HG02763 (cell line): Measurements from ENCODE around the gene TINAGL1.

Source experiments
- ATAC-seq: cut with Tn5 transposase; IDR thresholded peaks from one replicate; pipeline ENCODE4 v1.9.1; 2021; ENCODE audit warnings: mild to moderate bottlenecking, moderate library complexity; ENCODE audit not compliant: unreplicated experiment

The TINAGL1 gene

DNA sequence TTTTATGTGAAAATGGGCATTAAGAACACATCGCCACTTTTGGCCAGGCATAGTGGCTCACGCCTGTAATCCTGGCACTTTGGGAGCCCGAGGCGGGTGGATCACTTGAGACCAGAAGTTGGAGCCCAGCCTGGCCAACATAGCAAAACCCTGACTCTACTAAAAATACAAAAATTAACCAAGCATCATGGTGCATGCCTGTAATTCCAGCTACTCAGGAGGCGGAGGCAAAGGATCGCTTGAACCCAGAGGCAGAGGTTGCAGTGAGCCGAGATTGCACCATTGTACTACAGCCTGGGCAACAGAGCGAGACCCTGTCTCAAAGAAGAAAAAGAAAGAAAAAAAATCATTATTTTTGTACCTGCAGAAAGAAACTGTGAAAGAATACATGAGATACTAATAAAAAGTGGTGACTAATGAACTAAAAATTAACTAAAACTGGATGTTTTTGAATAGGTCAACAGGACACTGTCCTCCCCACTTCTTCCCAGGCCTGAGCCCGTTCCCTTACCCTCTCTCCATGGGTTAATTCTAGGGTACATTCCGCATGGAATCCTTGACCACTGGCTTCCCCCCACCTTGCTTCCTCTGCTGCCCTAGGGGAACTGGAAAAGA, 8.3 kb upstream of the TINAGL1 start:
- no peak for ATAC-seq

DNA sequence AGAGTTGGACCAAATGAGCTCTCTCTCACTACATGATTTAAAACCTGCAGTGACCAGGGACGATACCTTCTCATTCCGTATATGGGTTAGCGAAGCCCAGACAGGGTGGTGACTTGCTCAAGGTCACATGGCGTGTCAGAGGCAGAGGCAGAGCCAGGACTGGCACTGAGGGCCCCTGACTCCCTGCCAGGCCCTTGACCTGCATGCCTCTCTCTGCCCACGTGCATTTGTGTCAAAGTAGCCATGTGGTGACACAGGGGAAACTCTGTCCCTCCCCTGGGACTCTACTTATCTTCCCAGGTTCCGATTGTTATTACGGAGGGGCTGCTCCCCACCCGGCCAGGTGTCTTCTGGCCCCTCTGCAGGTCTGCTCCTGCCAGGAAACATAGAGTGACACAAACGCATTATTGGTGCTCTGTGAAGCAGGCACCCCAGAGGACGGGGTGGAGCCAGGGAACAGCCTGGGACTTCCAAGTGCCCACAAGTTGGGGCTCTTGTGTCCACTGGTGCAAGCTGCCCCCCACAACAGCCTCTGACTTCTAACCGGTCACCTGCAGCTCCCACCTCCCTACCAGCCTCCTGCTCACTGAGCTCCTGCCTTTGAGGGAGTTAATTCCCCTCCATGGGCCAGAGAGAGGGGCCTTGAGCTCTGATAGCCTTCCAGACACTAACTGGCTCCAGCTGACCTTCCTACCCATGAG, 7.3 kb upstream of the TINAGL1 start:
- ATAC-seq = no peak

GRCh38 chr1:31569596-31570173, 6.6 kb upstream of the TINAGL1 start:
- ATAC-seq = no peak

- ATAC-seq = no peak
Measured at GRCh38 chr1:31570228-31570627, 6.1 kb upstream of the TINAGL1 start.

DNA sequence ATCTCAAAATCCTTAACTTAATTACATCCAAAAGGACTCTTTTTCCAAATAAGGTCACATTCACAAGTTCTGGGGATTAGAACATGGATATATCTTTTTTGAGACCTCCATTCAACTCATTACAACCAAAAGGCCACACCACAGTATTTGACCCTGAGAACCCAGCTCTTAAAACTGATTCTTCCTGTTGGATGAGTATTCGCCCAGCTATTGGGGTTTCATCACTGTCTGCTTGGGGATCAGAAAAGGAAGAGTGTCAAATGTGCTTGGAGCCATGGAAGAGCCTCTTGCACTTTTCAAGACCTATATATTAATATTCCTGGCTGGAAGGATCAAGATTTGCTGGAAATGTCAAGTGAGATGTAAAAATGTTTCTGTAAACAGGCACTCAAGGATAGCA, 5.4 kb upstream of the TINAGL1 start:
- ATAC-seq = no peak

DNA sequence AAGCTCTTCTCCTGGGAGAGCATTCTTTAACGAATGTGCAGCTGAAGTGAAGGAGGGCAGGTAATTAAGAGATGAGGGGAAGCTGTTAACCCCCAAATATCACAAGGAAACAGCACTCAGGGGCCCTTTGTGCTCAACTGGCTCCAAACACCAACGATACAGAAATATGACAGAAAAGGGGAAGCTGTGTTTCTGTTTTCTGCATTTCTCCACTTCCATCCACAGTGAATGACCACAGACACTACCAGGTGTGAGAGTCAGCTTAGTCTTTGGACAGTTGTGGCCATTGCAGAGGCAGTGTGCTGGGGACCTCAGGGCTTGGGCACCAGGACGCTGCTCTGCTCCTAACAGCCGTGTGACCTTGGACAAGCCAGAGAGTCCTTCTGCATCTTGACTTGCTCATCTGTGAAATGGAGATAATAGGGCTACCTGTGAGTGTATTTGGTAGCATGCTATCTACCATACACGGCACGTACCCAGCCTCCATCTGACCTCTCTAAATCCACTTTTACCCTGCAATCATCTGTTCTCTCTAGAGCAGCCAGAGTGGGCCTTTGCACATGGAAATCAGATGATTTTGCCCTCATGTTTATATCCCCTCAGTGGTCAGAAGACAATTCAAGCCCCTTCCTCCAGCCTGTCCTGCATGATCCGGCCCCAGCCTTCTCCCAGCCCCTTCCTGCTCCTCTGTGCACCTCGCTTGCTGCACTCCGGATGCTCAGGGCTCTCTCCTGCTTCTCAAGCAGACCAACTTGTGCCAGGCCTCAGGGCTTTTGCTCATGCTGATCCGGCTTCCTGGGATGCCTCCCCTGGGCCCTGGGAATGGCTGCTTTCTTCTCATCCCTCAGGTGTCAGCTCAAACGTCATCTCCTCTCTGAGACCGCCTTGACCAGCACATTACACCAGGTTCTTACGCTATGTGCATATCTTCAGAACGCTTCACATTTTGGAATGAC, 4.7 kb upstream of the TINAGL1 start:
- ATAC-seq = no peak

DNA sequence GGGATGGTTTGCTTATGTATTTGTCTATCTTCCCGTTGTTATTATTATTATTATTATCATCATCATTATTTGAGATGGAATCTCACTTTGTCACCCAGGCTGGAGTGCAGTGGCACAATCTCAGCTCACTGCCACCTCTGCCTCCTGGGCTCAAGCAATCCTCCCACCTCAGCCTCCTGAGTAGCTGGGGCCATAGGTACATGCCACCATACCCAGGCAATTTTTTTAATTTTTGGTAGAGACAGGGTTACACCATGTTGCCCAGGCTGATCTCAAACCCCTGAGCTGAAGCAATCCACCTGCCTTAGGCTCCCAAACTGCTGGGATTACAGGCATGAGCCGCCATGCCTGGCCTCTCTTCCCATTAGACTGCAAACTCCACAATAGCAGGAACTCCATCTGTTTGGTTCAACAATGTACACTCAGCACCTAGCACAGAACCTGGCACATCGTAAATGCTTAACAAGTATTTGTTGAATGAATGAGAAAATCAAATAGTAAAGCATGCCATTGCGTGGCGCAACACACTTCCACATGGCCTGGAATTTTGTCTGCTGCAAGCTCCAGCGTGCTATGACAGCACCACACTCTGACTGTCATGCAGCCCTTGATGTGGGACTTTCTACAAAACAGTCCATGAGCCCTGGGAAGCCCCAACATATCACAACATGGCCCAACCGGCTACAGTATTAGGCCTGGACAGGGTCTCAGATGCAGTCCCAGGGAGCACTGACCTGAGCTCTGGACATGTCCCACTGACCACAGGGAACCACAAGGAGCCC, 3.8 kb upstream of the TINAGL1 start:
- no peak for ATAC-seq

GRCh38 chr1:31573261-31573660, 3.1 kb upstream of the TINAGL1 start:
- no peak for ATAC-seq

- no peak for ATAC-seq
Measured at GRCh38 chr1:31574749-31575368, 1.5 kb upstream of the TINAGL1 start.

- ATAC-seq = no peak
Measured at GRCh38 chr1:31575369-31576140, 760 bp upstream of the TINAGL1 start.

- ATAC-seq = no peak
Measured at GRCh38 chr1:31576743-31577455, 584 bp downstream of the TINAGL1 start.

- no peak for ATAC-seq
Measured at GRCh38 chr1:31577515-31578192, 1.3 kb downstream of the TINAGL1 start.

DNA sequence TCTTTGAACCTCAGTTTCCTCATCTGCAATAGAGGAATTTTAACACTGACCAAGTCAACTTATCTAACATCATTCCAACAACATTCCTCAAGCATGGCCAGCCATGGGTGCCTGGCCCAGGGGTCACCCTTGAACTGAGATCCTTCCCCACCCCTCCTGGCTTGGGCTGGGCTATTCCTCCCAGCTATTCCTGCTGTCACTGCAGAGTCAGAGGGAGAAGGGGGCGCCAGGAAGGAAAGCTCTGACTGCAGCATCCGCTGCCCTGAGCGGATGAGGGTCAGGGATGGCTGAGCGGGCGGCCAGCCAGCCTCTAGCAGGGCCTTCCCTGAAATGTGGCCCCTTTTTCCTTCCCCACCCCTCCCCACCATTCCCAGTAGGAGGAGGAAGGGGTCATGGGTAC, 3.1 kb downstream of the TINAGL1 start:
- ATAC-seq = no peak

DNA sequence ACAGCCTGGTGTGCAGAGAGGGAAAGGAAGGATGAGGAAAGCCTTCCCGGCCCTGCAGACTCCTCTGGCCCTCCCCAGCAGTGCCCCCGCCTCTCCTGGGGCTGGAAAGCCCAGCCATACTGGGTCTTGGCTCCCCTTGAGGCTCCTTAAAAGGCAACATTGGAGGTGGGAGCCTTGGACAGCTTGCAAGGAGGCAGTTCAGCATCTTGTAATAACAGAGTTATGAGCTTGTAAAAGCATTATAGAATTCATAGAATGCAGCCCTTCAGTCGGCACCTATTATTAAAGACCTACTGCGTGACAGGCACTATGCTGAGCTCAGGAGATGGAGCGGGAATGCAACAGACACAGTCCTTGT, 4.2 kb downstream of the TINAGL1 start:
- no peak for ATAC-seq

DNA sequence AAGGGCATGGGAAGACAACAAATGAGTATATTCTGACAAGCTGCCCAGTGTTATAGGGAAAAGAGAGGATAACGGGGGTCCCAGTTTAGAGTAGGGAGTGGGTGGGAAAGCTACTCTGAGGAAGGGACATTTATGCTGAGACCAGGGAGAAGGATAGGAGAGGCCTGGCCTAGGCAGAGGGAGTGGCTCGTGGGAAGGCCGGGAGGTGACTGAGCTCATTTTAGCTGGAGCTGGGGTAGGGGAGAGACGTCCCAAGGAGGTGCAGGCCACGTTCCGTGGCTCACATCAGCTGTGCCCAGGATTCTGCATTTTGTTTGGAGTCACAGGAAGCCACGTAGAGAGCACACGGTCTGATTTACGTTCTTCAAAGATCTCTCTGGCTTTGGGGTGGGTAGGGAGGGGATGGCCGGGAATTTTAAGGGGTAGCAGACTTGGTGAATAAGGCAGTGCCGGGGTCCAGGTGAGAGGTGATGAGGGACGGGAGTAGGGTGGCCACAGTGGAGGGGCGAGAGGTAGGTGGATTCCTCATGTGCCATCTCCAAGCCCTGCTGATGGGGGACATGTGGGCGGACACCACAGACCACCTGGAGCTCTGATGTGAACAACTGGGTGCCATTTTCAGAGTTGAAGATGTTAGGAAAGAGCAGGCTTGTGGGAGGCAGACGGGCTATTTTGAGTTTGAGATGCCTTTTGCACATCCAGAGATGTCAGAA, 4.7 kb downstream of the TINAGL1 start:
- no peak for ATAC-seq

DNA sequence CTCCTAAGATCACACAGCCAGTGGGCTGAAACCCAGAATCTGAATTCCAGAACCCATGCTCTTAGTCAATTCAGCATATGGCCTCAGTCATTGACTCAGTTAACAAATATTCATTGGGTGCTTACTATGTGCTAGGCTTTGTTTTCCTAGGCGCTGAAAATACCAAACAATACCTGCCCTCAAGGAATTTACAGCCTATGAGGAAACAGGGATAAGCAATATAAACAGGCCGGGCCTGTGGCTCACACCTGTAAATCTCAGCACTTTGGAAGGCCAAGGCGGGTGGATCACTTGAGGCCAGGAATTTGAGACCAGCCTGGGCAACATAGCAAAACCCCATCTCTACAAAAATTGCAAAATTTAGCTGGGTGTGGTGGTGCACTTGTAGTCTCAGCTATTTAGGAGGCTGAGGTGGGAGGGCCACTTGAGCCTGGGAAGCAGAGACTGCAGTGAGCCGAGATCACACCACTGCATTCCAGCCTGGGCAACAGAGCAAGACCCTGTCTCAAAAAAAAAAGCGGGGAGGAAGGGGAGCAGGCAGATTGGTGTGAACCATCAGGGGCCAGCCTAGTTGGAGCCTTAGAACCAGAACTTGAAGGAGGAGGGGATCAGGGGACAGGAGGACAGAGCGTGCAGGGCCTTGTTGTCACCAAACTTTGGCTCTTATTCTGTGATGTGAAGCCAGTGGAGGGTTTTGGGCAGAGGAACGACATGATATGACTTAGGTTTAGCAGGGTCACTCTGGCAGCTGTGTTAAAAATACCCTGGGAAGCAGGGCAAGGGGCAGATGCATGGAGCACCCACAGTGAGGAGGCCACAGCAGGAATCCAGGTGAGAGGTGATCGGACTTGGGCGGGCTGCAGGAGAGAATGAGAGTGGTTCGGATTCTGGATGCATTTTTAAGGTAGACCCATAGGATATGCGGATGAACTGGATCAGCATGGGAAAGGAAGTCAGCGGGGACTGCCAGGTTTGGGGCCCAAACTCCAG, 5.8 kb downstream of the TINAGL1 start:
- ATAC-seq = no peak
